CD4-positive, CD25-positive, alpha-beta regulatory T cell (primary cell): Measurements from ENCODE around the gene CCR2. TPM values are rescaled to one million over a fixed set of nuclear protein-coding genes. Genes with fewer than 3 reads are reported as not detected.
"Not testable (repeated sequence)": the region's sequence is repeated elsewhere in the genome, so short reads cannot be mapped to it uniquely, and the experiment has no call there.

ENCODE experiments used
- ATAC-seq, 2 donors: fragments of 150-1000 bp; cut with Tn5 transposase; one replicate each; pipeline ENCODE4 v1.10.0; 2021; ENCODE audit warnings: low read depth in 2 of 2, moderate number of reproducible peaks in 2 of 2, moderate library complexity in 1 of 2
- DNase-seq, 3 donors: peaks; one replicate each; pipeline versions ENCODE4 v3.0.0 to v3.0.0-alpha.2; 2012 to 2022; ENCODE audit warnings: mixed read lengths in 1 of 3
- H3K27ac ChIP-seq: one replicate; pipeline ENCODE4 v1.7.0; 2013; ENCODE audit warnings: mild to moderate bottlenecking, low read length; ENCODE audit not compliant: insufficient read depth, poor library complexity, severe bottlenecking
- H3K27me3 ChIP-seq: one replicate; pipeline ENCODE4 v1.7.0; 2013; ENCODE audit warnings: low read length; ENCODE audit not compliant: control insufficient read depth, insufficient read depth
- H3K36me3 ChIP-seq: one replicate; pipeline ENCODE4 v1.7.0; 2013; ENCODE audit warnings: mild to moderate bottlenecking, low read length, moderate library complexity; ENCODE audit not compliant: control insufficient read depth, insufficient read depth
- H3K4me1 ChIP-seq: 2 replicates; pipeline ENCODE4 v1.7.0; 2013; ENCODE audit warnings: mild to moderate bottlenecking, low read length; ENCODE audit not compliant: insufficient read depth, control insufficient read depth, poor library complexity, severe bottlenecking
- H3K4me3 ChIP-seq: one replicate; pipeline ENCODE4 v1.7.0; 2013; ENCODE audit warnings: low read depth, mild to moderate bottlenecking, low read length, moderate library complexity
- H3K9me3 ChIP-seq, 2 experiments: 1 replicate in 1 of 2; 2 replicates in 1 of 2; pipeline ENCODE4 v1.7.0; 2013; ENCODE audit warnings: low read length in 2 of 2, mild to moderate bottlenecking in 1 of 2, moderate library complexity in 1 of 2; ENCODE audit not compliant: control insufficient read depth in 2 of 2
- H3K27ac Mint-ChIP-seq, 3 donors: one replicate each; pipeline ENCODE4 v1.8.0; 2020 to 2022; ENCODE audit warnings: mild to moderate bottlenecking in 3 of 3, mixed read lengths in 3 of 3, moderate library complexity in 2 of 3
- H3K27me3 Mint-ChIP-seq: one replicate; pipeline ENCODE4 v1.8.0; 2022; ENCODE audit warnings: mild to moderate bottlenecking, mixed read lengths
- H3K36me3 Mint-ChIP-seq: one replicate; pipeline ENCODE4 v1.8.0; 2020; ENCODE audit warnings: mixed read lengths
- H3K4me1 Mint-ChIP-seq, 4 donors: one replicate each; pipeline ENCODE4 v1.8.0; 2020 to 2022; ENCODE audit warnings: mixed read lengths in 4 of 4, mild to moderate bottlenecking in 1 of 4
- H3K4me3 Mint-ChIP-seq, 4 donors: one replicate each; pipeline ENCODE4 v1.8.0; 2020 to 2022; ENCODE audit warnings: mild to moderate bottlenecking in 4 of 4, mixed read lengths in 4 of 4, moderate library complexity in 3 of 4
- H3K9me3 Mint-ChIP-seq, 7 donors: one replicate each; pipeline ENCODE4 v1.8.0; 2020 to 2022; ENCODE audit warnings: mixed read lengths in 7 of 7, mild to moderate bottlenecking in 3 of 7, moderate library complexity in 2 of 7
- polyA plus RNA-seq, 4 donors: library from polyadenylated mRNA; unstranded; fragments of 300-500 nt; fragmentation: Illumina TruSeq; gene quantifications; one replicate each; pipeline ENCODE4 v1.2.3, GENCODE V29; 2021
- total RNA-seq: library from RNA; stranded (reverse); gene quantifications from one replicate; pipeline ENCODE4 v1.2.3, GENCODE V29; 2022

CCR2 gene
- total and polyA plus RNA-seq, 5 donors from 2014 or later, result 9.5 to 25.6 (median 16.0) TPM

GRCh38 chr3:46324036-46324435 is 29.9 kb upstream of the CCR2 start:
- DNase-seq, result no peak
- Mint-ChIP-seq H3K4me3 (no peak overlapping the region), H3K27me3 (no peaks in the 10 kb centered on the region), H3K27ac (no peak overlapping the region), H3K9me3 (peaks cover 0 to 2% (median 0%) of the 10 kb centered on the region in 7 donors), H3K4me1 (no peaks in the 10 kb centered on the region), H3K36me3 (no peaks in the 10 kb centered on the region)
- Histone ChIP-seq H3K36me3 (no peaks in the 10 kb centered on the region), H3K27ac (no peak overlapping the region), H3K4me3 (no peak overlapping the region), H3K9me3 (no peaks in the 10 kb centered on the region), H3K4me1 (no peaks in the 10 kb centered on the region), H3K27me3 (no peaks in the 10 kb centered on the region)
- ATAC-seq, result no peak

GRCh38 chr3:46325645-46326300 is 28.1 kb upstream of the CCR2 start:
- peaks cover 0 to 2% (median 0%) of the 10 kb centered on the region in 7 donors for H3K9me3 Mint-ChIP-seq
- no peaks in the 10 kb centered on the region for H3K27me3 Mint-ChIP-seq
- H3K27ac Mint-ChIP-seq, result no peak overlapping the region
- H3K36me3 Mint-ChIP-seq, result no peaks in the 10 kb centered on the region
- H3K4me3 Mint-ChIP-seq, result no peak overlapping the region
- Histone ChIP-seq H3K27ac (no peak overlapping the region), H3K27me3 (no peaks in the 10 kb centered on the region), H3K4me3 (no peak overlapping the region), H3K4me1 (no peaks in the 10 kb centered on the region), H3K36me3 (no peaks in the 10 kb centered on the region), H3K9me3 (no peaks in the 10 kb centered on the region)
- DNase-seq, result no peak
- ATAC-seq, result no peak
- no peaks in the 10 kb centered on the region for H3K4me1 Mint-ChIP-seq

- not testable (repeated sequence) for DNase-seq, H3K36me3 ChIP-seq, H3K4me1 ChIP-seq, H3K27ac ChIP-seq, H3K27me3 ChIP-seq, H3K4me3 Mint-ChIP-seq, H3K36me3 Mint-ChIP-seq, H3K9me3 ChIP-seq, H3K4me1 Mint-ChIP-seq, H3K9me3 Mint-ChIP-seq, H3K27ac Mint-ChIP-seq, H3K27me3 Mint-ChIP-seq, ATAC-seq, H3K4me3 ChIP-seq
Observed at GRCh38 chr3:46330676-46331075, 23.2 kb upstream of the CCR2 start.

GRCh38 chr3:46334741-46335478 is 19.0 kb upstream of the CCR2 start:
- Histone ChIP-seq H3K4me3 (no peak overlapping the region), H3K36me3 (no peaks in the 10 kb centered on the region), H3K27me3 (no peaks in the 10 kb centered on the region), H3K9me3 (peaks cover 16 to 25% of the 10 kb centered on the region in 2 experiments), H3K27ac (no peak overlapping the region), H3K4me1 (no peaks in the 10 kb centered on the region)
- peak overlapping the region in 1 of 4 donors; percentile 21 for H3K4me3 Mint-ChIP-seq
- peaks cover 7% of the 10 kb centered on the region for H3K36me3 Mint-ChIP-seq
- no peaks in the 10 kb centered on the region for H3K27me3 Mint-ChIP-seq
- peaks cover 2 to 30% (median 12%) of the 10 kb centered on the region in 7 donors for H3K9me3 Mint-ChIP-seq
- H3K27ac Mint-ChIP-seq, result no peak overlapping the region
- ATAC-seq (no peak), DNase-seq (peak in 1 of 3 donors; percentile 28)
- H3K4me1 Mint-ChIP-seq, result peaks cover 0 to 5% (median 3%) of the 10 kb centered on the region in 4 donors

GRCh38 chr3:46335541-46335940 is 18.4 kb upstream of the CCR2 start:
- Histone ChIP-seq H3K4me3 (no peak overlapping the region), H3K27ac (no peak overlapping the region), H3K36me3 (no peaks in the 10 kb centered on the region), H3K27me3 (no peaks in the 10 kb centered on the region), H3K9me3 (peaks cover 16 to 28% of the 10 kb centered on the region in 2 experiments), H3K4me1 (no peaks in the 10 kb centered on the region)
- DNase-seq (no peak), ATAC-seq (no peak)
- H3K9me3 Mint-ChIP-seq, result peaks cover 2 to 30% (median 13%) of the 10 kb centered on the region in 7 donors
- no peak overlapping the region for H3K4me3 Mint-ChIP-seq
- H3K27ac Mint-ChIP-seq, result no peak overlapping the region
- no peaks in the 10 kb centered on the region for H3K27me3 Mint-ChIP-seq
- H3K36me3 Mint-ChIP-seq, result peaks cover 7% of the 10 kb centered on the region
- peaks cover 0 to 5% (median 3%) of the 10 kb centered on the region in 4 donors for H3K4me1 Mint-ChIP-seq

GRCh38 chr3:46337911-46338310 is 16.0 kb upstream of the CCR2 start:
- Histone ChIP-seq H3K27ac (no peak overlapping the region), H3K9me3 (peaks cover 16 to 28% of the 10 kb centered on the region in 2 experiments), H3K36me3 (no peaks in the 10 kb centered on the region), H3K4me1 (no peaks in the 10 kb centered on the region), H3K27me3 (no peaks in the 10 kb centered on the region), H3K4me3 (no peak overlapping the region)
- no peak for DNase-seq
- Mint-ChIP-seq H3K9me3 (peaks cover 2 to 30% (median 13%) of the 10 kb centered on the region in 7 donors), H3K4me1 (peaks cover 0 to 5% (median 3%) of the 10 kb centered on the region in 4 donors), H3K36me3 (peaks cover 7% of the 10 kb centered on the region), H3K4me3 (no peak overlapping the region), H3K27ac (no peak overlapping the region), H3K27me3 (no peaks in the 10 kb centered on the region)
- ATAC-seq, result no peak

GRCh38 chr3:46338840-46339239 is 15.1 kb upstream of the CCR2 start:
- H3K4me3 Mint-ChIP-seq, result no peak overlapping the region
- peaks cover 0 to 4% (median 3%) of the 10 kb centered on the region in 4 donors for H3K4me1 Mint-ChIP-seq

More at GRCh38 chr3:46338840-46339239, 15.1 kb upstream of the CCR2 start:
- DNase-seq, result no peak
- peaks cover 16 to 28% of the 10 kb centered on the region in 2 experiments for H3K9me3 ChIP-seq
- no peak overlapping the region for H3K27ac ChIP-seq
- no peaks in the 10 kb centered on the region for H3K4me1 ChIP-seq
- no peak for ATAC-seq
- no peaks in the 10 kb centered on the region for H3K36me3 ChIP-seq
- H3K4me3 ChIP-seq, result no peak overlapping the region
- no peak overlapping the region for H3K27ac Mint-ChIP-seq
- H3K27me3 Mint-ChIP-seq, result no peaks in the 10 kb centered on the region
- peaks cover 7% of the 10 kb centered on the region for H3K36me3 Mint-ChIP-seq
- H3K27me3 ChIP-seq, result no peaks in the 10 kb centered on the region
- H3K9me3 Mint-ChIP-seq, result peaks cover 2 to 30% (median 13%) of the 10 kb centered on the region in 7 donors
